Measurements from ENCODE around the gene BORCS5. TPM values are rescaled to one million over a fixed set of nuclear protein-coding genes. Genes with fewer than 3 reads are reported as not detected.
A peak's percentile ranks its signal among the peaks of the same experiment; 100 is the strongest.
"Not testable (repeated sequence)": the region's sequence is repeated elsewhere in the genome, so short reads cannot be mapped to it uniquely, and the experiment has no call there.

The BORCS5 gene
- total RNA-seq, 1 donor from 2014 or later = 19.2 TPM

DNA sequence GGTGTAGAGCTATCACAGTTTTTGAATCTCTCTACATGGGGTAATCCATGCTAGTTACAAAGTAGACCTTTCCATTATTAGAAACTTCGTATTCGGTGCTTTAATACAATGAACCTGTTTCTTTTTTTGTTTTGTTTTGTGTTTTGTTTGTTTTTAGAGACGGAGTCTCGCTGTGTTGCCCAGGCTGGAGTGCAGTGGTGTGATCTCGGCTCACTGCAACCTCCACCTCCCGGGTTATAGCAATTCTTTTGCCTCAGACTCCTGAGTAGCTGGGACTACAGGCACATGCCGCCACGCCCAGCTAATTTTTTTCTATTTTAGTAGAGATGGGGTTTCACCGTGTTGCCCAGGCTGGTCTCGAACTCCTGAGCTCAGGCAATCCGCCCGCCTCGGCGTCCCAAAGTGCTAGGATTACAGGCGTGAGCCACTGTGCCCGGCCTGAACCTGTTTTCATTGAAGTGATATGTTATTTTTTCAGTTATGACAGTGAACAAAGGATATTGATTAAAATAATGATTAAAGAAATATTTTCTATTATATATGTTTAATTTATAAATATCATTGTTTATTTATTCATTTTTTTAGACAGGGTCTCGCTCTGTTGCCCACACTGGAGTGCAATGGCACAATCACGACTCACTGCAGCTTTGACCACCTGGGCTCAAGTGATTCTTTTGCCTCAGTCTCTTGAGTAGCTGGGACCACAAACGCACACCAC, 5.3 kb upstream of the BORCS5 start:
- DNase-seq (ENCODE audit: low spot score in 2 of 2); FAIRE-seq: not testable (repeated sequence)

- no peak for DNase-seq (ENCODE audit: low spot score in 2 of 2)
- FAIRE-seq = no peak
Measured at GRCh38 chr12:12353276-12353675, 3.6 kb upstream of the BORCS5 start.

DNA sequence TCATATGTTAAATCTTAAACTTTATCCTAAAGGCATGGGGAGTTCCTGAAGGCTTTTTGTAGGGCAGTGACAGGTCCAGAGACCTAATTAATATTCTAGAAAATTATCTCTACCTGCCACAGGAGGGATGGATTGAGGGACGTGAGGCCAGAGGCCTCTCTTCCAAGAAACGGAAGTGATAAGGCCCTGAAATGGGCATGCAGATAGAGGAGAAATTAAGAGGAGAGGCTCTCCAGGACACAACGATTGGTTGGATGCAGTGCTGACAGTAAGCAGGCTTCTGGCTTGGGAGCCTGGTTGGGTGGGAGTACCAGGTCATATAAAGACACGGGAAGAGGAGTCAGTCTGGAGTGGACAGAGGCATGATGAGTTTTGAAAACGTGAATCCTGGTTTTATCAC, 3.1 kb upstream of the BORCS5 start:
- no peak for FAIRE-seq

GRCh38 chr12:12356467-12356895, 397 bp upstream of the BORCS5 start:
- FAIRE-seq = no peak
- DNase-seq (ENCODE audit: low spot score in 2 of 2) = no peak

More for the DNA sequence above, 3.1 kb upstream of the BORCS5 start:
- DNase-seq (ENCODE audit: low spot score in 2 of 2) = no peak

DNA sequence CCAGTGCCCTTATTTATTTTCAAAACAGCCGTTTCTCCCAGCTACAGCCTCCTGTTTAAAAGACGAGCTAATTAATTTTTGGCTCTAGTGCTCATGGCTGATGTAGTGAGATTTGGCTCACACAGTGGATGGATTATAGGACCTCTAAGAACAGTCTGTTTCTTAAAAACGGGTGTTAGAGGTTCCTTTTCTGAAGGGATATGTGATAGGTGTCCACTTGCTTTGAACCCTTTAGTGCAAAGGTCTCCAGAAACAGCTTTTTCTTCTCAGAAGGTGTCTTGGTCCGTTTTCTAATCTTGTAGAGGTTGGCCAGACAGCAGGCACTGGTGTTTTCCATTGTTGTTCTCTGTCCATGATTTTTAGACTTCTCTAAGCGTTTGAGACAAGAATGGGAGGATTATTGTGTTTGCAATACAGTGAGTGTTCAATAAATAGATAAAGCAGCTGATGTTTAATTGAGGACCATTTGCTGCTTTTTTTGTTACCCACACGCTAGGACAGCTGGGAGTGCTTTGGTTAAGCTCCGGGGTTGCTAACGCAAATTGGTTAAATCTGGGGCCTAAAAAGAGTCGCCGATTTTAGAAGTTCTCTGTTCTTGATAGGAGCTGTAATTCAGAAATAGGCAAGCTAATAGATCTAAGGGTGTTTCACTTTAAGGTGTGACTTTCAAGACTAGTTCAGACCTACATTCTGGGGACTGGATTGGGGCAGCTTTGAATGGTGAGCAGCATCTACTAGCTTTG, 1.0 kb downstream of the BORCS5 start:
- no peak for FAIRE-seq
- no peak for DNase-seq (ENCODE audit: low spot score in 2 of 2)

- no peak for DNase-seq (ENCODE audit: low spot score in 2 of 2)
- FAIRE-seq = no peak
Measured at GRCh38 chr12:12358528-12358927, 1.6 kb downstream of the BORCS5 start.

GRCh38 chr12:12364787-12365445, 8.0 kb downstream of the BORCS5 start:
- FAIRE-seq = no peak
- DNase-seq (ENCODE audit: low spot score in 2 of 2) = no peak

DNA sequence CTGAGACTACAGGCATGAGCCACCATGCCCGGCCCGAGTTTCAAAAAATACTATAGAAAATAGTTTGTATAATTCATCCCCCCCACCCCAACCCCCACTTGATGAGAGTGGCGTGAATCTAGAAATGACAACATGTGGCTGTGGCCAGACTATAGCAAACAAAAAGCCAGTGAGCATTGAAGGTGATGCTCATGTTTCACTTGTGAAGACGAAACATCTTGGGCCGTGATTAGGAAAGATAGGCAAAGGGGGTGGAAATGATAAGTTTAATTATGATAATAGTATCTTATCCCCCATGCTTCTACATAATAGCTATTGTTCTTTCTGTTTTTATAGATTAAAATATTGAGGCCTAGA, 8.5 kb downstream of the BORCS5 start:
- DNase-seq (ENCODE audit: low spot score in 2 of 2) (no peak), FAIRE-seq (no peak)

DNA sequence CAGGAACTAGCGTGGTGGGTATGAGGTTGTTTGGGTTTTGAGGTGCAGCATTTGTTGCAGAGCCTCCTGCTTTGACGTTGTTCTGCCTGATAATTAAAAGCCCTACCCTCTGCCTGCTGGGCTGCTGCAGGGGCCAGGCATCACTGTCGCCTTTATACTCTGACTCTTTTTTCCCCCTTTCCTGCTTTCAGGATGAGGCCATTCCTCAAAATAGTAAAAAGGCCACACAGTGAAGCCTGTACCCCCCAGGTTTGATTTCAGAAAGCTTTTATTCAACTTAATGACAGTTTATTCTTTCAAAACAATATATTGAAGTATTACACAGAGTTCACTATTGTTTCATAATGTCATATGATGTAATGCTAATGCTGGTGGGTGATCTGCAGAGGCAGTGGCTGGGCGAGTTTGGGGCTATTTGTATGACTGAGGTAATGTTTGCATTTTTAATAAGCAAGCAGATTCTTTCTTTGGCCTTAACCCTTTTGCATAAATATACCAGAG, 9.1 kb downstream of the BORCS5 start:
- DNase-seq (ENCODE audit: low spot score in 2 of 2) (no peak), FAIRE-seq (no peak)

- no peak for DNase-seq (ENCODE audit: low spot score in 2 of 2)
- FAIRE-seq = no peak
Measured at GRCh38 chr12:12366701-12367481, 10.0 kb downstream of the BORCS5 start.

DNA sequence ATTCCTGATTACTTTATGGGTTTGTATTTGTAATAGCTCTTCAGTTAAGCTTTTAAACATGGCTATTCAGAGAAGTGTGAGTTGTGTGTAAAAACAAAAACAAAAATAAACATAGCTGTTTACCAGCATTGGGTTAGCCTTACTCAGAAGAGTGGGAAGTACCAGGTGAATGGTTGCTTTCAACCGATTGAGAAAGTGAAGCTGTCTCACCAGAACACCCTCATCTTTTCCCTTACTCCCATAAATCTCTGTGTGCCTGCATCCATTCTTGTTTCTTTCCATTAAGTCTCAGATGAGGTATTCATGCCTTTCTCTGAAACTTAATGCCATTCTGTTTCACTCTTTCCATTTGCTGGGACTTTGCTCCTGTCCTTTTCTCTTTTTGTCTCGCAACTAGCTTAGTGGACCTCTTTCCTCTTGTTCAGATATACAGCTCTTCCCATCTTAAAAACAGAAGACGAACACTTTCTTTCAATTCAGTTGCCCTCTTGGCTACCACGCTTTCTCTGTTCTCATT, 10.7 kb downstream of the BORCS5 start:
- FAIRE-seq = no peak
- DNase-seq (ENCODE audit: low spot score in 2 of 2) = no peak

GRCh38 chr12:12372946-12373722, 16.3 kb downstream of the BORCS5 start:
- DNase-seq (ENCODE audit: low spot score in 2 of 2) (no peak), FAIRE-seq (no peak)

GRCh38 chr12:12376646-12377448, 20.0 kb downstream of the BORCS5 start:
- peak; percentile 74 for FAIRE-seq
- DNase-seq (ENCODE audit: low spot score in 2 of 2) = peak in 1 of 2 donors; percentile 58

DNA sequence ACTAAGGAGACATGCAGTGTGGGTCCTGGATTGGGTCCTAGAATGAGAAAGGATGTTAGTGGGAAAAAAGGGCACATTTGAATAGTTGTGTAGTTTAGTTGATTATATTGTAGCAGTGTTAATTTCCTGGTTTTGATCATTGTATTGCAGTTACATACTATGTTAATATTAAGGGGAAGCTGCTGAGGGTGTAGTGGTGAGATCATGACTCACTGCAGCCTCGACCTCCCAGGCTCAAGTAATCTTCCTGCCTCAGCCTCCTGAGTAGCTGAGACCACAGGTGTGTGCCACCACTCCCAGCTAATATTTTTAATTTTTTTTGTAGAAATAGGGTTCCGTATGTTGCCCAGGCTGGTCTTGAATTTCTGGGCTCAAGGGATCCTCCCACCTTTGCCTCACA, 21.7 kb downstream of the BORCS5 start:
- FAIRE-seq (no peak), DNase-seq (ENCODE audit: low spot score in 2 of 2) (no peak)

- DNase-seq (ENCODE audit: low spot score in 2 of 2) (no peak), FAIRE-seq (no peak)
Measured at GRCh38 chr12:12379831-12380730, 23.2 kb downstream of the BORCS5 start.

DNA sequence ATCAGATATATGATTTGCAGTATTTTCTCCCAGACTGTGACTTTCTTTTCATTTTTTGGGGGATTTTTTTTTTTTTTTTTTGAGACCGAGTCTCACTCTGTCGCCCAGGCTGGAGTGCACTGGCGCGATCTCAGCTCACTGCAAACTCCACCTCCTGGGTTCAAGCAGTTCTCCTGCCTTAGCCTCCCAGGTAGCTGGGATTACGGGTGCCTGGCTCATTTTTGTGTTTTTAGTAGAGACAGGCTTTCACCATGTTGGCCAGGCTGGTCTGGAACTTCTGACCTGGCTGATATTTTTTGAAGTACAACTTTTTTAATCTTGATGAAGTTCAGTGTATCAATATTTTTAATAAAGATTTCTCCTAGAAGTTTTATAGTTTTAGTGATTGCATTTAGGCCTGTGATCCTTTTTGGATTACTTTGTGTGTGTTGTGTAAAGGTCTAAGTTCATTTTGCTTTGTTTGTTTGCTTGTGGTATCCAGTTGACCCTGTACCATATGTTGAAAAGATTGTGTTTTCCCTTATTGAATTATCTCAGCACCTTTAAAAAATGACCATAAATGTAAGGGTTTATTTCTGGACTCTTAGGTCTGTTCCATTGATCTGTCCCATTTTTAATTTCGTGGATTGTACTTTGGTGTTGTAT, 24.2 kb downstream of the BORCS5 start:
- FAIRE-seq = no peak

DNA sequence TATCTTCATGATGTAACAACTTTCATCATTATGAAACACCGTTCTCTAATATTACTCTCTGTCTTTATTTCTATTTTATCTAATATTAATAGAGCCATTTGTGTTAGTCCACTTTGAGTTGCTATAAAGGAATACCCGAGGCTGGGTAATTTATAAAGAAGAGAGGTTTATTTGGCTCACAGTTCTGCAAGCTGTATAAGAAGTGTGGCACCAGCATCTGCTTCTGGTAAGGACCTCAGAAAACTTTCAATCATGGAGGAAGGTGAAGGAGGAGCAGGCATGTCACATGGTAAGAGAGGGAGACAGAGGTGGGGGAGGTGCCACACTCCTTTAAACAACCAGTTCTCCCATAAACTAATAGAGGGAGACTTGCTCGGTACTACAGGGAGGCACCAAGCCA, 25.1 kb downstream of the BORCS5 start:
- no peak for DNase-seq (ENCODE audit: low spot score in 2 of 2)
- no peak for FAIRE-seq

More for the DNA sequence above, 24.2 kb downstream of the BORCS5 start:
- DNase-seq (ENCODE audit: low spot score in 2 of 2) = no peak

All from frontal cortex (tissue), 4 donors.